ENCODE measurements around the gene KIAA1217. TPM values are rescaled to one million over a fixed set of nuclear protein-coding genes. Genes with fewer than 3 reads are reported as not detected.

KIAA1217 gene
- total RNA-seq, 1 experiment from 2014 or later: 7.8 TPM

DNA sequence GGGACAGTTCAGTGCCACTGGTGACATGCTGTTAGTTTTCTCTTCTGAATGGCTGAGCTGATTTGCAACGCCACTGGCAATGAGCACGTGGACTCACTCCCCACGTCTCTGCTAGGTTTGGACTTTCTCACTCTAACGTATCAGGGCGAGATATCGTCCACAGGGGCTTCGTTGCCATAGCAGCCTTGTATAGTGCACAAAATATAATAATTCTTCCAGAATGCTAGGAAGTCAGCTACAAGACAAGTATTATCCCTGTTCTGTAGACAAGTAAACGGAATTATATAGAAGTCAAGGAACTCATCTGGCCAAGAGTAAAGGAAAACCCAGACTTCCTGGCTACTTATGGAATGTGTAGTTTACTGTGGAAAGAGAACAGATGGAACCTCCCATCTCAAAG is 288.0 kb downstream of the KIAA1217 start (continued):
- TF ChIP-seq EGR1 (IDR thresholded peaks at IDR 0.05; ENCODE audit: low read depth): no peak
- TF ChIP-seq, protein P1, sequence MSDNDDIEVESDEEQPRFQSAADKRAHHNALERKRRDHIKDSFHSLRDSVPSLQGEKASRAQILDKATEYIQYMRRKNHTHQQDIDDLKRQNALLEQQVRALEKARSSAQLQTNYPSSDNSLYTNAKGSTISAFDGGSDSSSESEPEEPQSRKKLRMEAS (IDR thresholded peaks at IDR 0.05): no peak

DNA sequence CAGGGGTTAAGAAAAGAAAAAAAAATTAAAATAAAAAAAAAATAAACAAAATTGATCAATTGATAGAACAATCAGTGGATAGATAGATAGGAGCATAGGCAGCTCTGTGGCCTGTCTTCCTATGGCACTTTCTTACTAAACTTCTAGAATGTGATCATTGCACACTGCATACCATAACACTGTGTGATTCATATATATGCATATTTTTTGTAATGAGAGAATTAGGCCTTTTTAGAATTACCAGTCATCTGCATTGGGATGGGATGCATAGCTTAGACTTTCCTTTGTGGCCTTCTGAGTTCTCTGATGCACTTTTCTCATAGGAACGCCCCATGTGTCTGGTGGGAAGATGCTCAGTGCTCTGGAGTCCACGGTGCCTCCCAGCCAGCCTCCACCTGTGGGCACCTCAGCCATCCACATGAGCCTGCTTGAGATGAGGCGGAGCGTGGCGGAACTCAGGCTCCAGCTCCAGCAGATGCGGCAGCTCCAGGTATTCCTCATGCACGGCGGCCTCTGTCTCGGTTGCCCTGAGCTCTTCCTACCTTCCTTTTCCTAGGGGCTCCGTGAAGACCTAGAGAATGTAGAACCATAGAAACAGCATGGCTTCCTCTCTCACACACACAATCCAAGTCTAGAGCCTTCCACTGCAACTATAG is 292.2 kb downstream of the KIAA1217 start:
- H3K9me2 ChIP-seq (ENCODE audit: insufficient read depth): no peaks in the 10 kb centered on the region
- no peak overlapping the region for H3K27ac ChIP-seq (ENCODE audit: low read depth, low read length)
- no peaks in the 10 kb centered on the region for H3K4me1 ChIP-seq (ENCODE audit: control insufficient read depth in 1 of 2, insufficient read depth in 2 of 2, low read length in 2 of 2)
- ATAC-seq (no peak), DNase-seq (ENCODE audit: low read depth, low spot score) (no peak)
- ChIA-PET POLR2A (no interaction called here), CTCF (interaction anchor here (0.6 kb wide), 1 partner anchor 38 kb away, joined by 3 read pairs; no protein-coding TSS in a partner anchor), RAD21 (ENCODE audit: low non-redundant PET in 1 of 2, low total read pairs in 2 of 2, uncharacterized antibody in 2 of 2, unreplicated experiment in 2 of 2) (no interaction called here)
- H3K9me3 ChIP-seq (ENCODE audit: control insufficient read depth in 1 of 2, insufficient read depth in 1 of 2, low read depth in 1 of 2, low read length in 2 of 2): no peaks in the 10 kb centered on the region
- no peaks in the 10 kb centered on the region for H3K27me3 ChIP-seq (ENCODE audit: insufficient read depth, low read length)
- H3K4me2 ChIP-seq (ENCODE audit: low read length): no peak overlapping the region
- H3K79me2 ChIP-seq (ENCODE audit: insufficient read depth, low read length): no peaks in the 10 kb centered on the region
- no peaks in the 10 kb centered on the region; a peak in 1 of 4 replicates for H3K36me3 ChIP-seq (ENCODE audit: control insufficient read depth in 1 of 2, insufficient read depth in 2 of 2, low read length in 2 of 2)
- H3K4me3 ChIP-seq (replicated peaks in 1 of 2; ENCODE audit: low read depth in 1 of 2, low read length in 2 of 2): no peak overlapping the region
- H3K9ac ChIP-seq (ENCODE audit: low read length): no peak overlapping the region
- no peak for TF ChIP-seq FOSL1 (IDR thresholded peaks at IDR 0.05; ENCODE audit: low read depth)
- TF ChIP-seq, protein P2, sequence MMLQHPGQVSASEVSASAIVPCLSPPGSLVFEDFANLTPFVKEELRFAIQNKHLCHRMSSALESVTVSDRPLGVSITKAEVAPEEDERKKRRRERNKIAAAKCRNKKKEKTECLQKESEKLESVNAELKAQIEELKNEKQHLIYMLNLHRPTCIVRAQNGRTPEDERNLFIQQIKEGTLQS (IDR thresholded peaks at IDR 0.05): no peak
- no peak for TF ChIP-seq YY1 (IDR thresholded peaks at IDR 0.05; ENCODE audit: extremely low read depth, insufficient replicate concordance, low read depth, low read length)
- TF ChIP-seq SRF (IDR thresholded peaks at IDR 0.05; ENCODE audit: low read depth): no peak
- TF ChIP-seq, protein P3, sequence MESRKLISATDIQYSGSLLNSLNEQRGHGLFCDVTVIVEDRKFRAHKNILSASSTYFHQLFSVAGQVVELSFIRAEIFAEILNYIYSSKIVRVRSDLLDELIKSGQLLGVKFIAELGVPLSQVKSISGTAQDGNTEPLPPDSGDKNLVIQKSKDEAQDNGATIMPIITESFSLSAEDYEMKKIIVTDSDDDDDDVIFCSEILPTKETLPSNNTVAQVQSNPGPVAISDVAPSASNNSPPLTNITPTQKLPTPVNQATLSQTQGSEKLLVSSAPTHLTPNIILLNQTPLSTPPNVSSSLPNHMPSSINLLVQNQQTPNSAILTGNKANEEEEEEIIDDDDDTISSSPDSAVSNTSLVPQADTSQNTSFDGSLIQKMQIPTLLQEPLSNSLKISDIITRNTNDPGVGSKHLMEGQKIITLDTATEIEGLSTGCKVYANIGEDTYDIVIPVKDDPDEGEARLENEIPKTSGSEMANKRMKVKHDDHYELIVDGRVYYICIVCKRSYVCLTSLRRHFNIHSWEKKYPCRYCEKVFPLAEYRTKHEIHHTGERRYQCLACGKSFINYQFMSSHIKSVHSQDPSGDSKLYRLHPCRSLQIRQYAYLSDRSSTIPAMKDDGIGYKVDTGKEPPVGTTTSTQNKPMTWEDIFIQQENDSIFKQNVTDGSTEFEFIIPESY (IDR thresholded peaks at IDR 0.05; ENCODE audit: extremely low read depth, insufficient replicate concordance, low read length): no peak
- no peak for TF ChIP-seq POLR2A (IDR thresholded peaks at IDR 0.05; ENCODE audit: borderline replicate concordance, extremely low read depth, insufficient read depth, insufficient read length)
- intact Hi-C loops (cut with micrococcal nuclease): loop anchor here (5.0 to 10.0 kb wide), 2 partner anchors 79 to 136 kb away; no protein-coding TSS in a partner anchor
- no peaks in the 10 kb centered on the region for H4K20me1 ChIP-seq (ENCODE audit: insufficient read depth)
- H2AFZ ChIP-seq (ENCODE audit: low read depth, low read length, poor library complexity, severe bottlenecking): no peak overlapping the region
- no TSS peak for BruUV-seq (replicated peaks)
